Neural progenitor cell (in vitro differentiated cells): ENCODE data around the gene ZNF831. TPM values are rescaled to one million over a fixed set of nuclear protein-coding genes. Genes with fewer than 3 reads are reported as not detected.

Experiments
- DNase-seq: peaks from one replicate; pipeline ENCODE4 v3.0.0-alpha.2; 2016; ENCODE audit warnings: low spot score
- H2AFZ ChIP-seq: fragments of 200-600 bp; sonication (generic); replicated peaks from 2 replicates; pipeline ENCODE4 v1.6.1; 2016; ENCODE audit warnings: antibody characterized with exemption
- H3F3A ChIP-seq: fragments of 200-600 bp; sonication (generic); 2 replicates; pipeline ENCODE4 v1.6.1; 2016; ENCODE audit warnings: antibody characterized with exemption, low read depth
- H3K27ac ChIP-seq: fragments of 200-600 bp; sonication (generic); 2 replicates; pipeline ENCODE4 v1.5.1; 2016; ENCODE audit warnings: mild to moderate bottlenecking
- H3K27me3 ChIP-seq: fragments of 200-600 bp; sonication (generic); 2 replicates; pipeline ENCODE4 v1.6.1; 2016; ENCODE audit warnings: mild to moderate bottlenecking, moderate library complexity
- H3K36me3 ChIP-seq: fragments of 200-600 bp; sonication (generic); 2 replicates; pipeline ENCODE4 v1.5.1; 2016
- H3K4me1 ChIP-seq: fragments of 200-600 bp; sonication (generic); 2 replicates; pipeline ENCODE4 v1.6.1; 2016; ENCODE audit warnings: mixed run types
- H3K4me2 ChIP-seq: fragments of 200-600 bp; sonication (generic); 2 replicates; pipeline ENCODE4 v1.6.1; 2016
- H3K4me3 ChIP-seq: fragments of 200-600 bp; sonication (generic); 2 replicates; pipeline ENCODE4 v1.5.1; 2016
- H3K79me2 ChIP-seq: fragments of 200-600 bp; sonication (generic); 2 replicates; pipeline ENCODE4 v1.6.1; 2016; ENCODE audit warnings: low read depth
- H3K9ac ChIP-seq: fragments of 200-600 bp; sonication (generic); 2 replicates; pipeline ENCODE4 v1.6.1; 2016
- H3K9me3 ChIP-seq: fragments of 200-600 bp; sonication (generic); 2 replicates; pipeline ENCODE4 v1.5.1; 2016; ENCODE audit warnings: low read depth
- H4K20me1 ChIP-seq: fragments of 200-600 bp; sonication (generic); 2 replicates; pipeline ENCODE4 v1.6.1; 2016; ENCODE audit warnings: low read depth
- H3K27ac Mint-ChIP-seq: 3 replicates; pipeline ENCODE4 v1.8.0; 2021; ENCODE audit warnings: mixed read lengths
- H3K27me3 Mint-ChIP-seq: 2 replicates; pipeline ENCODE4 v1.8.0; 2022; ENCODE audit warnings: low read depth, mild to moderate bottlenecking, inconsistent platforms, moderate library complexity, mixed read lengths; ENCODE audit not compliant: insufficient read depth
- H3K36me3 Mint-ChIP-seq: 3 replicates; pipeline ENCODE4 v1.8.0; 2021; ENCODE audit warnings: mixed read lengths
- H3K4me1 Mint-ChIP-seq: 3 replicates; pipeline ENCODE4 v1.8.0; 2021; ENCODE audit warnings: mixed read lengths
- H3K4me3 Mint-ChIP-seq: 3 replicates; pipeline ENCODE4 v1.8.0; 2021; ENCODE audit warnings: mild to moderate bottlenecking, moderate library complexity, mixed read lengths
- H3K9me3 Mint-ChIP-seq: 3 replicates; pipeline ENCODE4 v1.8.0; 2020; ENCODE audit warnings: mixed read lengths
- EZH2 ChIP-seq: fragments of 200-600 bp; sonication (generic); IDR thresholded peaks from 2 replicates; pipeline ENCODE4 v1.6.1; 2017; ENCODE audit warnings: antibody characterized with exemption, mild to moderate bottlenecking, moderate library complexity
- EZH2phosphoT487 ChIP-seq: fragments of 200-600 bp; sonication (generic); IDR thresholded peaks from 2 replicates; pipeline ENCODE4 v1.6.1; 2017; ENCODE audit warnings: antibody characterized with exemption
- total RNA-seq: library from RNA; depleted of rRNA; stranded (reverse); fragments of >200 nt; gene quantifications from 2 replicates; pipeline ENCODE4 v1.2.3, GENCODE V29; 2015; ENCODE audit warnings: low replicate concordance
- TF ChIP-seq, protein P1 (sequence below): fragments of 200-600 bp; sonication (generic); IDR thresholded peaks from 2 replicates; pipeline ENCODE4 v1.5.1; 2017; ENCODE audit warnings: antibody characterized with exemption, mild to moderate bottlenecking

Gene ZNF831
- total RNA-seq, 1 donor from 2014 or later = not detected

DNA sequence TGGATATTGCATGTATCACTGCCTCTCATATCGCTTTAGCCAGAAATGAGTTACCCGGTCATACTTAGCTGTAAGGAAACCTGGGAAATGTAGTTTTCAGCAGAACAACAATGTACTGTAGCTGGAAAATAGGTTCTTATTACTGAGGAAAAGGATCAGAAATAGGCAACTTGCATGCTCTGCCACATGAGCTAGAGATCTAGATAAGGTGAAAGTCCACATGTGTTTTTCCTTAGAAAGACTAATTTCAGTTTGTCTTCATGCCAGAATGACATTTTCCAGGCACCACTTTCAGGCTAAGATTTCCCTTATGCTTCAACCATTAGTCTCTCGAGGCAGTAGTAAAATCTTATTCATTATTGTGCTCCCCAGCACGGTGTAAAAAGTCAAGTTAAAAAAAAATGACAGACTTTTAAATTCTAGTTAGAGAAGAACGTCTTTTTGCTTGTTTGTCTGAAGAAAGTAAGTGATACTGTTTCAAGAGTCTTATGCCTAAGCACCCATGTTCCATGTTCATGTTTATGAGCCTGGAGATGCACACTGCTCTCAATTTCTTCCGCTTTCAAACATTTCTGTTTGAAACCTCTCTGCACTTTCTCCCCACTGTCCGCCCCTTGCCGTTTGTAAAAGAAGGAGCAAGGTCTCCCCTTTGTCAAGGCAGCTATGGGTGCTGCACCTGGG is 67.6 kb downstream of the ZNF831 start:
- DNase-seq = no peak
- H3K27me3 Mint-ChIP-seq = peaks cover 4% of the 10 kb centered on the region
- Histone ChIP-seq H2AFZ (no peak overlapping the region), H3K4me2 (no peak overlapping the region), H3K36me3 (no peaks in the 10 kb centered on the region), H3K27me3 (no peaks in the 10 kb centered on the region), H3K4me3 (no peak overlapping the region), H3K79me2 (no peaks in the 10 kb centered on the region), H4K20me1 (no peaks in the 10 kb centered on the region), H3K27ac (no peak overlapping the region), H3K4me1 (no peaks in the 10 kb centered on the region), H3K9ac (no peak overlapping the region), H3K9me3 (no peaks in the 10 kb centered on the region), H3F3A (no peaks in the 10 kb centered on the region)
- H3K4me1 Mint-ChIP-seq = no peaks in the 10 kb centered on the region
- TF ChIP-seq, protein P1, sequence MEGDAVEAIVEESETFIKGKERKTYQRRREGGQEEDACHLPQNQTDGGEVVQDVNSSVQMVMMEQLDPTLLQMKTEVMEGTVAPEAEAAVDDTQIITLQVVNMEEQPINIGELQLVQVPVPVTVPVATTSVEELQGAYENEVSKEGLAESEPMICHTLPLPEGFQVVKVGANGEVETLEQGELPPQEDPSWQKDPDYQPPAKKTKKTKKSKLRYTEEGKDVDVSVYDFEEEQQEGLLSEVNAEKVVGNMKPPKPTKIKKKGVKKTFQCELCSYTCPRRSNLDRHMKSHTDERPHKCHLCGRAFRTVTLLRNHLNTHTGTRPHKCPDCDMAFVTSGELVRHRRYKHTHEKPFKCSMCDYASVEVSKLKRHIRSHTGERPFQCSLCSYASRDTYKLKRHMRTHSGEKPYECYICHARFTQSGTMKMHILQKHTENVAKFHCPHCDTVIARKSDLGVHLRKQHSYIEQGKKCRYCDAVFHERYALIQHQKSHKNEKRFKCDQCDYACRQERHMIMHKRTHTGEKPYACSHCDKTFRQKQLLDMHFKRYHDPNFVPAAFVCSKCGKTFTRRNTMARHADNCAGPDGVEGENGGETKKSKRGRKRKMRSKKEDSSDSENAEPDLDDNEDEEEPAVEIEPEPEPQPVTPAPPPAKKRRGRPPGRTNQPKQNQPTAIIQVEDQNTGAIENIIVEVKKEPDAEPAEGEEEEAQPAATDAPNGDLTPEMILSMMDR = no peak
- TF ChIP-seq EZH2phosphoT487 (no peak), EZH2 (no peak)
- no peak overlapping the region for H3K4me3 Mint-ChIP-seq
- no peaks in the 10 kb centered on the region for H3K36me3 Mint-ChIP-seq
- H3K9me3 Mint-ChIP-seq = no peaks in the 10 kb centered on the region
- H3K27ac Mint-ChIP-seq = peak overlapping the region; percentile 6

DNA sequence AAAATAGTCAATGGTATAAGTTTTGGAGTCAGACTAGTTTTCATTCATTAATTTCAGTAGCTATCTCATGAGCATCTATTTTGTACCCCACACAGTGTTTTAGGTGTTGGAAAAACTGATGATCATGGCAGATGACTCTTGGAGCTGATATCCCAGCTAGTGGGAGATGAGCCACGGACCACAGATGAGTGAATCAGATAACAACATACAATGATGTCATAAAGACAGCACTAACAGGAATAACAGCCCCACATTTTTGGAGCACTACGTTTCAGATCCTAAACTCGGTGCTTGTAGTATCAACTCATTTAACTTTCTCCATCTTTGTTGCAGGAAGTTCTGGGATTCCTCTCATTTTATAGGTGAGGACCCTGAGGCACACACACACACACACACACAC is 69.0 kb downstream of the ZNF831 start:
- no peak for DNase-seq
- Histone ChIP-seq H3K79me2 (no peaks in the 10 kb centered on the region), H3K9ac (no peak overlapping the region), H4K20me1 (no peaks in the 10 kb centered on the region), H3K4me3 (no peak overlapping the region), H3K27me3 (no peaks in the 10 kb centered on the region), H3K4me2 (no peak overlapping the region), H2AFZ (no peak overlapping the region), H3K36me3 (no peaks in the 10 kb centered on the region), H3K4me1 (no peaks in the 10 kb centered on the region), H3K9me3 (no peaks in the 10 kb centered on the region), H3F3A (no peaks in the 10 kb centered on the region), H3K27ac (no peak overlapping the region)
- Mint-ChIP-seq H3K4me1 (no peaks in the 10 kb centered on the region), H3K9me3 (no peaks in the 10 kb centered on the region), H3K4me3 (no peak overlapping the region), H3K27ac (no peak overlapping the region), H3K27me3 (peaks cover 4% of the 10 kb centered on the region), H3K36me3 (no peaks in the 10 kb centered on the region)
- TF ChIP-seq, protein P1 = no peak
- TF ChIP-seq EZH2phosphoT487 (no peak), EZH2 (no peak)

GRCh38 chr20:59235226-59235625 is 71.6 kb downstream of the ZNF831 start:
- Histone ChIP-seq H4K20me1 (no peaks in the 10 kb centered on the region), H3K36me3 (no peaks in the 10 kb centered on the region), H3K4me3 (no peak overlapping the region), H3K4me2 (no peak overlapping the region), H3K27me3 (no peaks in the 10 kb centered on the region), H2AFZ (no peak overlapping the region), H3K9ac (no peak overlapping the region), H3F3A (no peaks in the 10 kb centered on the region), H3K79me2 (no peaks in the 10 kb centered on the region), H3K27ac (no peak overlapping the region), H3K9me3 (no peaks in the 10 kb centered on the region), H3K4me1 (no peaks in the 10 kb centered on the region)
- TF ChIP-seq EZH2 (no peak), EZH2phosphoT487 (no peak)
- TF ChIP-seq, protein P1 = no peak
- Mint-ChIP-seq H3K27ac (no peak overlapping the region), H3K27me3 (no peaks in the 10 kb centered on the region), H3K4me1 (no peaks in the 10 kb centered on the region), H3K9me3 (peaks cover 3% of the 10 kb centered on the region), H3K4me3 (no peak overlapping the region), H3K36me3 (no peaks in the 10 kb centered on the region)
- no peak for DNase-seq
